Panc1 (cell line): ENCODE data around the gene CYFIP2.

Source experiments
- CTCF ChIP-seq: fragments of 450-650 bp; IDR thresholded peaks from 2 replicates; pipeline ENCODE4 v1.5.1; 2017; ENCODE audit warnings: mild to moderate bottlenecking
- POLR2AphosphoS5 ChIP-seq: IDR thresholded peaks from 2 replicates; pipeline ENCODE4 v1.6.1; 2012; ENCODE audit warnings: mild to moderate bottlenecking, low read depth, low read length, moderate library complexity
- REST ChIP-seq, 2 experiments: IDR thresholded peaks; 2 replicates each; pipeline ENCODE4 v1.6.1; 2011 to 2012; ENCODE audit warnings: low read depth in 2 of 2, control low read depth in 1 of 2, low read length in 1 of 2, mild to moderate bottlenecking in 1 of 2, moderate library complexity in 1 of 2; ENCODE audit not compliant: insufficient read depth in 1 of 2
- SIN3A ChIP-seq: IDR thresholded peaks from 2 replicates; pipeline ENCODE4 v1.6.1; 2012; ENCODE audit warnings: low read depth, mild to moderate bottlenecking, low read length, moderate library complexity, borderline replicate concordance; ENCODE audit not compliant: insufficient read depth

GRCh38 chr5:157348049-157348400 is 82.1 kb downstream of the CYFIP2 start:
- TF ChIP-seq CTCF: no peak
- no peak for TF ChIP-seq POLR2AphosphoS5
- no peak for TF ChIP-seq REST (IDR thresholded peaks at IDR 0.05; ENCODE audit: insufficient read depth in 1 of 2, low read depth in 2 of 2, low read length in 1 of 2)
- TF ChIP-seq SIN3A: no peak
